ENCODE results near the gene TMCC3. TPM values are rescaled to one million over a fixed set of nuclear protein-coding genes. Genes with fewer than 3 reads are reported as not detected.

Gene TMCC3
- total RNA-seq, 1 experiment from 2014 or later: 2.1 TPM

DNA sequence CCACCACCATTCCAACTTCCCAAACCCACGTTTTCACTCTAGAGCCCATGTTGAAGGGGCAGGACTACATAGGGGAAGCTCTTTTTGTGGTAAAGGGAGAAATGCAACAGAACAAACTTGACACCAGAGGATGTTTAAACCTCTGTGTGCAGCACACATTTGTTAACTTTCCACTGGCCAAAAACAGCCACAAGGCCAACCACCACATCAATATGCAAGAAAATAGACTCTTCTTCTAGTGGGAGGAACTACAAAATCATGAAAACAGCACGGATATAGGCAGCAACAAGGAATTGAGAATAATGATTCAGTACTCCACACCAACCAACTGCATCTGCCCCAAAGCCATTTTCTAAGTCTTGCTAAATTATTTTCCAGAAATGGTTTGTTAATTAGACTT lies 124.4 kb downstream of the TMCC3 start:
- no peaks in the 10 kb centered on the region for H3K4me1 Mint-ChIP-seq (ENCODE audit: low read depth, unreplicated experiment)
- no peak for DNase-seq
- TF ChIP-seq, protein P1, sequence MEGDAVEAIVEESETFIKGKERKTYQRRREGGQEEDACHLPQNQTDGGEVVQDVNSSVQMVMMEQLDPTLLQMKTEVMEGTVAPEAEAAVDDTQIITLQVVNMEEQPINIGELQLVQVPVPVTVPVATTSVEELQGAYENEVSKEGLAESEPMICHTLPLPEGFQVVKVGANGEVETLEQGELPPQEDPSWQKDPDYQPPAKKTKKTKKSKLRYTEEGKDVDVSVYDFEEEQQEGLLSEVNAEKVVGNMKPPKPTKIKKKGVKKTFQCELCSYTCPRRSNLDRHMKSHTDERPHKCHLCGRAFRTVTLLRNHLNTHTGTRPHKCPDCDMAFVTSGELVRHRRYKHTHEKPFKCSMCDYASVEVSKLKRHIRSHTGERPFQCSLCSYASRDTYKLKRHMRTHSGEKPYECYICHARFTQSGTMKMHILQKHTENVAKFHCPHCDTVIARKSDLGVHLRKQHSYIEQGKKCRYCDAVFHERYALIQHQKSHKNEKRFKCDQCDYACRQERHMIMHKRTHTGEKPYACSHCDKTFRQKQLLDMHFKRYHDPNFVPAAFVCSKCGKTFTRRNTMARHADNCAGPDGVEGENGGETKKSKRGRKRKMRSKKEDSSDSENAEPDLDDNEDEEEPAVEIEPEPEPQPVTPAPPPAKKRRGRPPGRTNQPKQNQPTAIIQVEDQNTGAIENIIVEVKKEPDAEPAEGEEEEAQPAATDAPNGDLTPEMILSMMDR (IDR thresholded peaks at IDR 0.05; ENCODE audit: insufficient read depth in 1 of 2, low read depth in 1 of 2, low read length in 1 of 2, severe bottlenecking in 1 of 2, unreplicated experiment in 1 of 2): no peak
- H3K4me3 Mint-ChIP-seq (ENCODE audit: unreplicated experiment): no peak overlapping the region
- Histone ChIP-seq H3K4me3 (ENCODE audit: low read depth, low read length) (no peak overlapping the region), H3K27me3 (replicated peaks; ENCODE audit: control insufficient read depth, insufficient read depth, low read length) (no peaks in the 10 kb centered on the region), H3K36me3 (ENCODE audit: control insufficient read depth, insufficient read depth, low read length) (no peaks in the 10 kb centered on the region), H3K9me3 (no peaks in the 10 kb centered on the region), H3K4me1 (no peaks in the 10 kb centered on the region)
- no peaks in the 10 kb centered on the region for H3K36me3 Mint-ChIP-seq (ENCODE audit: insufficient read depth, unreplicated experiment)
- intact Hi-C loops (cut with micrococcal nuclease; ENCODE audit: unreplicated experiment): no loop called here
- H3K9me3 Mint-ChIP-seq (ENCODE audit: unreplicated experiment): no peaks in the 10 kb centered on the region
- peaks cover 7% of the 10 kb centered on the region for H3K27me3 Mint-ChIP-seq (ENCODE audit: insufficient read depth, unreplicated experiment)
- ChIA-PET POLR2A (no interaction called here), CTCF (no interaction called here)
- BruUV-seq (replicated peaks): no TSS peak
- no peak overlapping the region for H3K27ac Mint-ChIP-seq (ENCODE audit: unreplicated experiment)

Small RNAs within 50 kb of the gene (microRNA-seq; reads per million reads assigned to microRNA genes)
- not detected for gene MIR5700

Other genes with a start within 250 kb of the TMCC3 start
- 23.3 and 24.2 TPM in 2 replicates for gene CEP83, start 190.7 kb downstream of the TMCC3 start, total RNA-seq (2022)

Data from Caco-2 (cell line).